HG02970 (cell line): ENCODE results near the gene MIEF1.

Experiments used
- ATAC-seq: cut with Tn5 transposase; IDR thresholded peaks from one replicate; pipeline ENCODE4 v1.9.1; 2021; ENCODE audit warnings: mild to moderate bottlenecking, moderate library complexity, moderate number of reproducible peaks; ENCODE audit not compliant: unreplicated experiment, low FRiP score

MIEF1 gene

GRCh38 chr22:39502109-39502788, at the start of gene MIEF1:
TSS of gene MIEF1 (plus strand) at chr22:39502290. CDS start at chr22:39511295, 9,005 bp downstream.
- ATAC-seq: peak; percentile 82

GRCh38 chr22:39452740-39453040, 49.4 kb upstream of the MIEF1 start:
- ATAC-seq: no peak

- no peak for ATAC-seq
Measured at GRCh38 chr22:39453765-39454378, 48.2 kb upstream of the MIEF1 start.

- ATAC-seq: no peak
Measured at GRCh38 chr22:39454385-39454871, 47.7 kb upstream of the MIEF1 start.

- ATAC-seq: no peak
Measured at GRCh38 chr22:39456522-39457197, 45.4 kb upstream of the MIEF1 start, which contains the start of gene MGAT3. TSS of gene MGAT3 (plus strand) at chr22:39457012. CDS start at chr22:39487348, 30,336 bp downstream.

GRCh38 chr22:39457198-39457555, 44.9 kb upstream of the MIEF1 start:
- ATAC-seq: no peak

GRCh38 chr22:39457556-39458443, 44.3 kb upstream of the MIEF1 start:
- ATAC-seq: no peak

- no peak for ATAC-seq
Measured at GRCh38 chr22:39458444-39459083, 43.5 kb upstream of the MIEF1 start.

GRCh38 chr22:39459681-39460080, 42.4 kb upstream of the MIEF1 start:
- ATAC-seq: no peak

GRCh38 chr22:39462443-39463221, 39.5 kb upstream of the MIEF1 start:
- ATAC-seq: no peak

GRCh38 chr22:39463277-39463676, 38.8 kb upstream of the MIEF1 start:
- no peak for ATAC-seq

- no peak for ATAC-seq
Measured at GRCh38 chr22:39463931-39464390, 38.1 kb upstream of the MIEF1 start.

- no peak for ATAC-seq
Measured at GRCh38 chr22:39466228-39467006, 35.7 kb upstream of the MIEF1 start.

GRCh38 chr22:39467390-39467895, 34.6 kb upstream of the MIEF1 start:
- ATAC-seq: no peak

- ATAC-seq: no peak
Measured at GRCh38 chr22:39468487-39469325, 33.4 kb upstream of the MIEF1 start.

GRCh38 chr22:39469326-39469680, 32.8 kb upstream of the MIEF1 start:
- no peak for ATAC-seq

- ATAC-seq: no peak
Measured at GRCh38 chr22:39469681-39470450, 32.2 kb upstream of the MIEF1 start.
